ENCODE measurements around the gene CPLX4. TPM values are rescaled to one million over a fixed set of nuclear protein-coding genes. Genes with fewer than 3 reads are reported as not detected.

The CPLX4 gene
- total RNA-seq, 4 donors from 2014 or later = not detected

DNA sequence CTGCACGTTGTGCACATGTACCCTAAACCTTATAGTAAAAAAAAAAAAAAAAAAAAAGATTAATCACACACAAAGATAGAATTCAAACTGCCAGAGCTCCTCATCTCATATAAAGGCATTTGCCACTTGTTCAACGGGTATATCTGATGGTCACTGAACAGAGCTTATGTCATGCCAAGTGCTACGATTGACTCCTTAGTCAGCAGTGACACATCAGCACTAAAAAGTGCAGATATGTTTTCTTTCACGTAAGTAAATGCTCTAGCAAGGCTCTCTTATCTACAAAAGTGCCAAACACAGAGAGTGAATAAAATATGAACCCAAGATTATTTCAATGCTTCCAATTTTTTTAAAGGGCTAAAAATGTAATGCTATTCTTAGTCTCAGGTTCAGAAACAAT, 39.5 kb upstream of the CPLX4 start:
- Histone ChIP-seq H3K27ac (peak overlapping the region in 3 of 4 donors; percentile 89 to 93 (median 90)), H3K4me3 (peak overlapping the region in 3 of 4 donors; percentile 83 to 90 (median 88)), H3K27me3 (no peaks in the 10 kb centered on the region)

DNA sequence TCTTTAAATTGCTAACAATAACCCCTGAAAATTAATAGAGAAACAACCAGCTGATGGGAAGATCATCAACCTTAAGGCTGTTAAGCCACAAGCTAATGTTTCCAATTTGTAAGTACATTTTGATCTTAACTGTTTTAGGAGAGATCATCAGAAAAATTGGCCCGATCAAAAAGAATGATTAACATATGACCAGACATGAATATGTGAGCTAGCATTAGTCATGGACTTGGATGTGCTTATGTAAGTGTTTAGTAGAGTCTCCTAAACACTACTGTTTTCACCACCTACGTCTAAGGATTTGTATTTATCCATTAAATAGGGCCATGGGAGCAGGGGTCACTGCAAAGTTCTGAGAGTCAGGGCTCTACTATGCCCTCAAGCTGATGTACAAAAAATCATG, 36.3 kb upstream of the CPLX4 start:
- WGBS, 2 donors = 81 to 83% methylated on average over 2 of the region's 2 CpGs
- Histone ChIP-seq H3K4me3 (no peak overlapping the region), H3K4me1 (peaks cover 0 to 26% (median 10%) of the 10 kb centered on the region in 4 donors), H3K9me3 (no peaks in the 10 kb centered on the region), H3K36me3 (peaks cover 0 to 57% (median 12%) of the 10 kb centered on the region in 3 donors), H3K27ac (no peak overlapping the region), H3K27me3 (no peaks in the 10 kb centered on the region)
- TF ChIP-seq EP300 (IDR thresholded peaks at IDR 0.05) = no peak
- no peak for DNase-seq (ENCODE audit: low spot score in 2 of 2)

More for the DNA sequence above, 39.5 kb upstream of the CPLX4 start:
- no peak for DNase-seq (ENCODE audit: low spot score in 2 of 2)
- Histone ChIP-seq H3K36me3 (peaks cover 0 to 25% (median 0%) of the 10 kb centered on the region in 3 donors), H3K4me1 (peaks cover 0 to 36% (median 12%) of the 10 kb centered on the region in 4 donors), H3K9me3 (no peaks in the 10 kb centered on the region)
- no peak for TF ChIP-seq POLR2A (IDR thresholded peaks at IDR 0.05)
- TF ChIP-seq, protein P1, sequence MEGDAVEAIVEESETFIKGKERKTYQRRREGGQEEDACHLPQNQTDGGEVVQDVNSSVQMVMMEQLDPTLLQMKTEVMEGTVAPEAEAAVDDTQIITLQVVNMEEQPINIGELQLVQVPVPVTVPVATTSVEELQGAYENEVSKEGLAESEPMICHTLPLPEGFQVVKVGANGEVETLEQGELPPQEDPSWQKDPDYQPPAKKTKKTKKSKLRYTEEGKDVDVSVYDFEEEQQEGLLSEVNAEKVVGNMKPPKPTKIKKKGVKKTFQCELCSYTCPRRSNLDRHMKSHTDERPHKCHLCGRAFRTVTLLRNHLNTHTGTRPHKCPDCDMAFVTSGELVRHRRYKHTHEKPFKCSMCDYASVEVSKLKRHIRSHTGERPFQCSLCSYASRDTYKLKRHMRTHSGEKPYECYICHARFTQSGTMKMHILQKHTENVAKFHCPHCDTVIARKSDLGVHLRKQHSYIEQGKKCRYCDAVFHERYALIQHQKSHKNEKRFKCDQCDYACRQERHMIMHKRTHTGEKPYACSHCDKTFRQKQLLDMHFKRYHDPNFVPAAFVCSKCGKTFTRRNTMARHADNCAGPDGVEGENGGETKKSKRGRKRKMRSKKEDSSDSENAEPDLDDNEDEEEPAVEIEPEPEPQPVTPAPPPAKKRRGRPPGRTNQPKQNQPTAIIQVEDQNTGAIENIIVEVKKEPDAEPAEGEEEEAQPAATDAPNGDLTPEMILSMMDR (IDR thresholded peaks at IDR 0.05) = no peak
- 2 to 13% methylated on average over 4 of the region's 4 CpGs for WGBS, 2 donors

DNA sequence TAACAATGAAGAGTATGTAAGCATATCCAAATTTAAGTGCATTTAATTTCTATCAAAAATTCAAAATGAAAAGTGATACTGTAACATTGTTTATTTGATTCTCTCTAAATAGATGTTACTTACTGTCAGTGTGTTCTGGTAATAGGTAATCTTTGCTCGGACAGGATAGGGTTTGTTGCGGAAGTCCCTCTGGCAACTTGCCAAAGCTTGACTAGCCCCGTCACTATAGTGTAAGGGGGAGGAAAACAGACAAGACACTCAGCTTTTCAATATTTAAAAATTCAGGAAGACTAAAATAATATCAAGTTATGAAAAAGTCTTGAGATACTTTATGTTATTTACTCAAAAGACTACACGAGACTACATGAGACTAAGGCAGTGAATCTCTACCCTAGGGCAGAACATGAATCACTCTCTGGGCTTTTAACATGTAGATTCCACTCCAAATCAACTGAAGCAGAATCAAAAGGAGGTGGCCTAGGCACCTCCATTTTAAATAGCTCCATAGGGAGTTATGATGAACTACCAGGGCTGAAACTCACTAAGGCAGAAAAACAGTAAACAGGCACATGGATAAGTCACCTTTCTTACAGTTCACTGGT, 34.7 kb upstream of the CPLX4 start:
- Histone ChIP-seq H3K9me3 (no peaks in the 10 kb centered on the region), H3K36me3 (peaks cover 0 to 73% (median 14%) of the 10 kb centered on the region in 3 donors), H3K27ac (no peak overlapping the region), H3K4me3 (no peak overlapping the region), H3K27me3 (no peaks in the 10 kb centered on the region), H3K4me1 (peaks cover 0 to 22% (median 10%) of the 10 kb centered on the region in 4 donors)
- no peak for DNase-seq (ENCODE audit: low spot score in 2 of 2)
- WGBS, 2 donors = 61 to 74% methylated on average over 4 of the region's 4 CpGs
- TF ChIP-seq EP300 (IDR thresholded peaks at IDR 0.05) (no peak), POLR2A (IDR thresholded peaks at IDR 0.05) (no peak)
- TF ChIP-seq, protein P1 (IDR thresholded peaks at IDR 0.05) = no peak

DNA sequence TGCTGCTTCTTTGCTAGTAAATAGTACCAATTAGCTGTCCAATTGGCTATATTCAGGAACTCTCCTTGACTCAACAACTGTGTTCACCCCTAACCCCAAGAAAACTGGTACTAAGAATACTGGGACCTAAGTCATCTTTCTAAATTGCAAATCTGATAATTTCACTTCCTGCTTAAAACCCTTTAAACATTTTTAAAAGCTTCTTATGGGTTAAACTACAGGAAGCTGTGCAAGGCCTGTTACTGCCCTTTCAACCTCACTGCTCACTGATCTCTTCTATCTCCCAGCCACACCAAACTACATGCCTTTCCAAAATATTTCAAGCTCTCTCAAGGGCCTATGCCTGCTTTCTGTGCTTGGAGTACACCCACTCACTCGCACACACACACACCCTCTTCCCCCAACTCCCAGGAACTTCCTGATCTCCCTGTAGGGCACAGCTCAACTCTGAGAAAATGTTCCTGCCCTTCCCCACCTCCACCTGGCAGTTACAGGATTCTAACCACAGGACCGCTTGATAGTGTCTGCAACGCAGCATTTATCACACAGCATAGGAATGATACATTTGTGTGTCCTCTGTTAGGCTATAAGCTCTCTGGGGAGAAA, 33.9 kb upstream of the CPLX4 start:
- TF ChIP-seq, protein P1 (IDR thresholded peaks at IDR 0.05) = no peak
- TF ChIP-seq POLR2A (IDR thresholded peaks at IDR 0.05) (no peak), EP300 (IDR thresholded peaks at IDR 0.05) (no peak)
- no peak overlapping the region for H3K4me3 ChIP-seq
- no peaks in the 10 kb centered on the region for H3K27me3 ChIP-seq
- H3K27ac ChIP-seq = no peak overlapping the region
- no peak for DNase-seq (ENCODE audit: low spot score in 2 of 2)
- no peaks in the 10 kb centered on the region for H3K9me3 ChIP-seq
- peaks cover 0 to 81% (median 16%) of the 10 kb centered on the region in 3 donors for H3K36me3 ChIP-seq
- WGBS, 2 donors = 84 to 87% methylated on average over 3 of the region's 3 CpGs
- H3K4me1 ChIP-seq = peaks cover 0 to 14% (median 4%) of the 10 kb centered on the region in 4 donors

DNA sequence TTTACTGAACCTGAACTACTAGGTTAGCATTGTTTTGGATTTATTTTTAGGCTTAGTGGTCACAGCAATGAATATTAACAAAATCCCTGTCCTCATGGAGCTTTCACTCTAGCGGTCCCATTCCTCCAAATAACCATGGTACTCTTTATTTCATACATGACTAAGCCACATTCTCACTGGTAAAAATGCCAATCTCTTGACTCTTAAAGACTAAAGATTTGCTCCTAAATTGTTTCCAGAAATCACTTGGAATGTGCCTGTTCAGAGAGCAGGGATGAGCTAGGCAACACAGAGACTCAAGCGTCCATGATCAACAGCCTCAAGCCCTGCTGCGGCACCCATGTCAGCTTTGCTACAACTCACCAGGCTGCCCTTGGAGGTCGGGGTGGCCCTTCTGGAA, 27.1 kb upstream of the CPLX4 start:
- no peaks in the 10 kb centered on the region for H3K27me3 ChIP-seq
- H3K27ac ChIP-seq = no peak overlapping the region
- 98% methylated on average over 4 of the region's 4 CpGs for WGBS, 2 donors
- peaks cover 0 to 22% (median under 1%) of the 10 kb centered on the region in 4 donors for H3K9me3 ChIP-seq
- H3K4me3 ChIP-seq = no peak overlapping the region
- H3K36me3 ChIP-seq = peaks cover 0 to 100% (median 16%) of the 10 kb centered on the region in 3 donors
- DNase-seq (ENCODE audit: low spot score in 2 of 2) = no peak
- H3K4me1 ChIP-seq = no peaks in the 10 kb centered on the region
- TF ChIP-seq, protein P1 (IDR thresholded peaks at IDR 0.05) = no peak
- TF ChIP-seq EP300 (IDR thresholded peaks at IDR 0.05) (no peak), POLR2A (IDR thresholded peaks at IDR 0.05) (no peak)

Data from tibial nerve (tissue), 4 donors.